Measurements from ENCODE around the gene TGFBR3. TPM values are rescaled to one million over a fixed set of nuclear protein-coding genes. Genes with fewer than 3 reads are reported as not detected.
"Not testable (repeated sequence)": the region's sequence is repeated elsewhere in the genome, so short reads cannot be mapped to it uniquely, and the experiment has no call there.

The TGFBR3 gene
- total RNA-seq, 1 experiment from 2014 or later: 14.5 TPM

DNA sequence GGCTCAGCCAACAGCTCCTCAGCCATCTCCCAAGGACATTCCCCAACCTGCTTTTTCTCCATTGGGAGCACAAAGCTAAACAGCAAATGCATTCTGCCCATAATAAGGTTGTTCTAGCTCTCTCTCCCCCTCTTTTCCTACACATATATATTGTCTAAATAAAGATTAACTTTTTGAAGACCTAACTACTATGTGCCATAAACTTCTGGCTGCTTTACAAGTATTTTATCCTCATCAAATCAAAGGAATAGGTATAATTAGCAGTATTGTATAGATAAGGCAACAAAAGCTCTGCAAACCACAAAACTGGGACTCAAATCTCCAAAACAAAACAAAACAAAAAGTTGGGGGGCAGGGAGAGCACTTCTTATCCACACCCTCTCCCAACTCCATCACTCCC, 43.4 kb downstream of the TGFBR3 start:
- Histone ChIP-seq H3K4me3 (ENCODE audit: low read depth in 2 of 2, low read length in 2 of 2) (no peak overlapping the region), H3K9me3 (ENCODE audit: control insufficient read depth, insufficient read depth, low read depth, low read length) (no peaks in the 10 kb centered on the region), H3K27ac (ENCODE audit: low read length) (no peak overlapping the region), H3K36me3 (ENCODE audit: control insufficient read depth, insufficient read depth, low read length) (no peaks in the 10 kb centered on the region), H3K27me3 (ENCODE audit: control insufficient read depth, insufficient read depth, low read length) (no peaks in the 10 kb centered on the region), H3K4me1 (ENCODE audit: control insufficient read depth, insufficient read depth, low read length) (peaks cover 40% of the 10 kb centered on the region)
- POLR2A ChIA-PET: no interaction called here
- ATAC-seq (no peak), DNase-seq (ENCODE audit: low read depth, low spot score) (no peak)
- TF ChIP-seq SIN3A (IDR thresholded peaks at IDR 0.05; ENCODE audit: borderline replicate concordance, insufficient read depth, low read depth, low read length): no peak
- no peak for TF ChIP-seq TCF7L2 (IDR thresholded peaks at IDR 0.05; ENCODE audit: low read depth, low read length)
- TF ChIP-seq, protein P1, sequence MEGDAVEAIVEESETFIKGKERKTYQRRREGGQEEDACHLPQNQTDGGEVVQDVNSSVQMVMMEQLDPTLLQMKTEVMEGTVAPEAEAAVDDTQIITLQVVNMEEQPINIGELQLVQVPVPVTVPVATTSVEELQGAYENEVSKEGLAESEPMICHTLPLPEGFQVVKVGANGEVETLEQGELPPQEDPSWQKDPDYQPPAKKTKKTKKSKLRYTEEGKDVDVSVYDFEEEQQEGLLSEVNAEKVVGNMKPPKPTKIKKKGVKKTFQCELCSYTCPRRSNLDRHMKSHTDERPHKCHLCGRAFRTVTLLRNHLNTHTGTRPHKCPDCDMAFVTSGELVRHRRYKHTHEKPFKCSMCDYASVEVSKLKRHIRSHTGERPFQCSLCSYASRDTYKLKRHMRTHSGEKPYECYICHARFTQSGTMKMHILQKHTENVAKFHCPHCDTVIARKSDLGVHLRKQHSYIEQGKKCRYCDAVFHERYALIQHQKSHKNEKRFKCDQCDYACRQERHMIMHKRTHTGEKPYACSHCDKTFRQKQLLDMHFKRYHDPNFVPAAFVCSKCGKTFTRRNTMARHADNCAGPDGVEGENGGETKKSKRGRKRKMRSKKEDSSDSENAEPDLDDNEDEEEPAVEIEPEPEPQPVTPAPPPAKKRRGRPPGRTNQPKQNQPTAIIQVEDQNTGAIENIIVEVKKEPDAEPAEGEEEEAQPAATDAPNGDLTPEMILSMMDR (IDR thresholded peaks at IDR 0.05): no peak
- TF ChIP-seq, protein P2, sequence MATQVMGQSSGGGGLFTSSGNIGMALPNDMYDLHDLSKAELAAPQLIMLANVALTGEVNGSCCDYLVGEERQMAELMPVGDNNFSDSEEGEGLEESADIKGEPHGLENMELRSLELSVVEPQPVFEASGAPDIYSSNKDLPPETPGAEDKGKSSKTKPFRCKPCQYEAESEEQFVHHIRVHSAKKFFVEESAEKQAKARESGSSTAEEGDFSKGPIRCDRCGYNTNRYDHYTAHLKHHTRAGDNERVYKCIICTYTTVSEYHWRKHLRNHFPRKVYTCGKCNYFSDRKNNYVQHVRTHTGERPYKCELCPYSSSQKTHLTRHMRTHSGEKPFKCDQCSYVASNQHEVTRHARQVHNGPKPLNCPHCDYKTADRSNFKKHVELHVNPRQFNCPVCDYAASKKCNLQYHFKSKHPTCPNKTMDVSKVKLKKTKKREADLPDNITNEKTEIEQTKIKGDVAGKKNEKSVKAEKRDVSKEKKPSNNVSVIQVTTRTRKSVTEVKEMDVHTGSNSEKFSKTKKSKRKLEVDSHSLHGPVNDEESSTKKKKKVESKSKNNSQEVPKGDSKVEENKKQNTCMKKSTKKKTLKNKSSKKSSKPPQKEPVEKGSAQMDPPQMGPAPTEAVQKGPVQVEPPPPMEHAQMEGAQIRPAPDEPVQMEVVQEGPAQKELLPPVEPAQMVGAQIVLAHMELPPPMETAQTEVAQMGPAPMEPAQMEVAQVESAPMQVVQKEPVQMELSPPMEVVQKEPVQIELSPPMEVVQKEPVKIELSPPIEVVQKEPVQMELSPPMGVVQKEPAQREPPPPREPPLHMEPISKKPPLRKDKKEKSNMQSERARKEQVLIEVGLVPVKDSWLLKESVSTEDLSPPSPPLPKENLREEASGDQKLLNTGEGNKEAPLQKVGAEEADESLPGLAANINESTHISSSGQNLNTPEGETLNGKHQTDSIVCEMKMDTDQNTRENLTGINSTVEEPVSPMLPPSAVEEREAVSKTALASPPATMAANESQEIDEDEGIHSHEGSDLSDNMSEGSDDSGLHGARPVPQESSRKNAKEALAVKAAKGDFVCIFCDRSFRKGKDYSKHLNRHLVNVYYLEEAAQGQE (IDR thresholded peaks at IDR 0.05; ENCODE audit: insufficient read depth in 1 of 2, low read depth in 2 of 2, low read length in 1 of 2): no peak
- no peak for TF ChIP-seq POLR2AphosphoS5 (IDR thresholded peaks at IDR 0.05; ENCODE audit: low read depth, low read length)
- intact Hi-C loops (cut with micrococcal nuclease; ENCODE audit: unreplicated experiment) (no loop called here), in situ Hi-C loops (cut with HindIII; ENCODE audit: low pct_unique_long_range_greater_than_20kb, low sequenced_read_pairs) (no loop called here)
- BruUV-seq (replicated peaks): no TSS peak
- CTCF ChIA-PET: no interaction called here

DNA sequence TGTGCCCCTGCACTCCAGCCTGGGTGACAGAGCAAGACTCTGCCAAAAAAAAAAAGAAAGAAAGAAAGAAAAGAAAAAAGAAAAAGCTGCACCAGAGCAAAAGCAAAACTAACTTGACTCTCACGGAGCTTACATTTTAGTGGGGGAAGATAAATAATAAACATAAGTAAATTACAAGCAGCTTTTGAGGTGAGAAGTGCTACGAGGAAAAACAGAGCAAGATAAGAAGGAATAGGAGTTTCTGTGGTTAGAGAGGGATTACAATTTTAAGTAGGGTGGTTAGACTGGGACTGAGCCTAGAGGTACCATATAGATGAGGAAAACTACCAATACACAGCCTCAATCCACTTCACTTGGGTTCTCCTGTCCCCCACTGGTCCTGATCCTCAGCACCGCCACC, 43.9 kb downstream of the TGFBR3 start:
- no peaks in the 10 kb centered on the region for H3K27me3 ChIP-seq (ENCODE audit: control insufficient read depth, insufficient read depth, low read length)
- ATAC-seq: no peak
- H3K4me1 ChIP-seq (ENCODE audit: control insufficient read depth, insufficient read depth, low read length): peaks cover 39% of the 10 kb centered on the region
- H3K36me3 ChIP-seq (ENCODE audit: control insufficient read depth, insufficient read depth, low read length): no peaks in the 10 kb centered on the region
- H3K27ac ChIP-seq (ENCODE audit: low read length): no peak overlapping the region
- DNase-seq (ENCODE audit: low read depth, low spot score): no peak
- no TSS peak for BruUV-seq (replicated peaks)
- no peaks in the 10 kb centered on the region for H3K9me3 ChIP-seq (ENCODE audit: control insufficient read depth, insufficient read depth, low read depth, low read length)
- intact Hi-C loops (cut with micrococcal nuclease; ENCODE audit: unreplicated experiment) (no loop called here), in situ Hi-C loops (cut with HindIII; ENCODE audit: low pct_unique_long_range_greater_than_20kb, low sequenced_read_pairs) (no loop called here)
- ChIA-PET CTCF (no interaction called here), POLR2A (no interaction called here)
- TF ChIP-seq TCF7L2 (IDR thresholded peaks at IDR 0.05; ENCODE audit: low read depth, low read length) (no peak), SIN3A (IDR thresholded peaks at IDR 0.05; ENCODE audit: borderline replicate concordance, insufficient read depth, low read depth, low read length) (no peak), POLR2AphosphoS5 (IDR thresholded peaks at IDR 0.05; ENCODE audit: low read depth, low read length) (no peak)
- TF ChIP-seq, protein P2 (IDR thresholded peaks at IDR 0.05; ENCODE audit: insufficient read depth in 1 of 2, low read depth in 2 of 2, low read length in 1 of 2): no peak
- TF ChIP-seq, protein P1 (IDR thresholded peaks at IDR 0.05): no peak
- H3K4me3 ChIP-seq (ENCODE audit: low read depth in 2 of 2, low read length in 2 of 2): no peak overlapping the region

DNA sequence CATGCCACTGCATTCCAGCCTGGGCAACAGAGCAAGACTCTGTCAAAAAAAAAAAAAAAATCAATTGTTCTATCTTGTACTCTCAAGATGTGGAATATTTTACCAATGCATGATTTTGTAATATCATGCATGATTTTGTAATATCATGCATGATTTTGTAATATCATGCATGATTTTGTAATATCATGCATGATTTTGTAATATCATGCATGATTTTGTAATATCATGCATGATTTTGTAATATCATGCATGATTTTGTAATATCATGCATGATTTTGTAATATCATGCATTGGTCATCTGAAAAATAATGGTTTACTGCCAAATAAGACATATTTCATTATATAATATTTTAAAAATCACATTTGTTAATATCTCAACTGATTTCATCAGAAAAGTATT, 45.7 kb downstream of the TGFBR3 start:
- BruUV-seq (replicated peaks); intact Hi-C loops (cut with micrococcal nuclease; ENCODE audit: unreplicated experiment); DNase-seq (ENCODE audit: low read depth, low spot score); ATAC-seq; H3K27me3 ChIP-seq (ENCODE audit: control insufficient read depth, insufficient read depth, low read length); in situ Hi-C loops (cut with HindIII; ENCODE audit: low pct_unique_long_range_greater_than_20kb, low sequenced_read_pairs); POLR2A ChIA-PET; CTCF ChIA-PET; H3K9me3 ChIP-seq (ENCODE audit: control insufficient read depth, insufficient read depth, low read depth, low read length); H3K27ac ChIP-seq (ENCODE audit: low read length); H3K36me3 ChIP-seq (ENCODE audit: control insufficient read depth, insufficient read depth, low read length); H3K4me3 ChIP-seq (ENCODE audit: low read depth in 2 of 2, low read length in 2 of 2): not testable (repeated sequence)
- peaks cover 24% of the 10 kb centered on the region for H3K4me1 ChIP-seq (ENCODE audit: control insufficient read depth, insufficient read depth, low read length)

Data from Panc1 (cell line).